HCT116 (cell line): ENCODE measurements around the gene SECISBP2L. TPM values are rescaled to one million over a fixed set of nuclear protein-coding genes. Genes with fewer than 3 reads are reported as not detected.

Experiments
- ATAC-seq: fragments of 200-7000 bp; cut with Tn5 transposase; 2 replicates; pipeline ENCODE4 v1.9.1; 2020; ENCODE audit warnings: mild to moderate bottlenecking, moderate library complexity
- BruUV-seq: library from RNA; stranded (reverse); fragments of 400-500 nt; replicated peaks from 2 replicates; lab custom pipeline; 2021; lab: Mats Ljungman, UMichigan
- CTCF ChIA-PET: fragments of 300-600 bp; sonication (Branson Sonifier 250); formaldehyde crosslinking; loops from one replicate; lab custom pipeline; 2021; ENCODE audit warnings: antibody characterized with exemption; lab: Charles Lee
- POLR2A ChIA-PET: fragments of 300-600, 350-600 bp; sonication (Branson Sonifier 250); formaldehyde crosslinking; loops from one replicate; lab custom pipeline; 2021; ENCODE audit warnings: antibody characterized with exemption; lab: Charles Lee
- RAD21 ChIA-PET, 2 experiments: fragments of 300-600 bp; sonication (Branson Sonifier 250); formaldehyde crosslinking; loops; one replicate each; lab custom pipeline; 2023; ENCODE audit warnings: low total read pairs in 2 of 2; ENCODE audit not compliant: uncharacterized antibody in 2 of 2, unreplicated experiment in 2 of 2, low non-redundant PET in 1 of 2; lab: Charles Lee
- DNase-seq: peaks from one replicate; pipeline ENCODE4 v3.0.0-alpha.2; 2010; ENCODE audit warnings: low read depth, low spot score
- H2AFZ ChIP-seq: fragments of 200-600 bp; shearing (Covaris generic), sonication (generic); 2 replicates; pipeline ENCODE4 v1.6.1; 2017; ENCODE audit warnings: low read depth, mixed run types, mixed read lengths, antibody characterized with exemption, low read length; ENCODE audit not compliant: poor library complexity, severe bottlenecking
- H3K27ac ChIP-seq: 2 replicates; pipeline ENCODE4 v1.5.1; 2012; ENCODE audit warnings: low read depth, low read length
- H3K27me3 ChIP-seq: fragments of 200-600 bp; sonication (generic); 2 replicates; pipeline ENCODE4 v1.6.1; 2016; ENCODE audit warnings: mixed run types, low read length, mixed read lengths; ENCODE audit not compliant: insufficient read depth
- H3K36me3 ChIP-seq, 2 experiments: fragments of 200-500 bp in 1 of 2; fragments of 200-600 bp in 1 of 2; sonication (Bioruptor generic) in 1 of 2; sonication (generic) in 1 of 2; 2 replicates each; pipeline versions ENCODE4 v1.5.1 to v1.6.1; 2014 to 2016; ENCODE audit warnings: low read length in 2 of 2, inconsistent platforms in 1 of 2, mixed read lengths in 1 of 2, mixed run types in 1 of 2; ENCODE audit not compliant: insufficient read depth in 2 of 2, control insufficient read depth in 1 of 2
- H3K4me1 ChIP-seq, 2 experiments: fragments of 200-600 bp in 1 of 2; sonication (generic) in 1 of 2; 2 replicates each; pipeline versions ENCODE4 v1.5.1 to v1.6.1; 2012 to 2017; ENCODE audit warnings: low read length in 2 of 2, inconsistent platforms in 1 of 2, mild to moderate bottlenecking in 1 of 2, mixed read lengths in 1 of 2, mixed run types in 1 of 2, moderate library complexity in 1 of 2; ENCODE audit not compliant: insufficient read depth in 2 of 2, control insufficient read depth in 1 of 2
- H3K4me2 ChIP-seq: fragments of 200-600 bp; sonication (generic); 2 replicates; pipeline ENCODE4 v1.6.1; 2017; ENCODE audit warnings: mixed run types, low read length, mixed read lengths
- H3K4me3 ChIP-seq, 2 experiments: fragments of 200-600 bp in 1 of 2; sonication (generic) in 1 of 2; replicated peaks in 1 of 2; 2 replicates each; pipeline ENCODE4 v1.5.1; 2011 to 2016; ENCODE audit warnings: low read length in 2 of 2, control low read depth in 1 of 2, low read depth in 1 of 2, mild to moderate bottlenecking in 1 of 2, mixed read lengths in 1 of 2, mixed run types in 1 of 2
- H3K79me2 ChIP-seq: fragments of 200-600 bp; sonication (generic); 2 replicates; pipeline ENCODE4 v1.6.1; 2017; ENCODE audit warnings: mild to moderate bottlenecking, mixed run types, low read length, moderate library complexity, mixed read lengths; ENCODE audit not compliant: insufficient read depth
- H3K9ac ChIP-seq: fragments of 200-600 bp; sonication (generic); 2 replicates; pipeline ENCODE4 v1.6.1; 2016; ENCODE audit warnings: low read length, mixed read lengths
- H3K9me2 ChIP-seq: fragments of 200-600 bp; sonication (generic), shearing (Covaris generic); 2 replicates; pipeline ENCODE4 v1.6.1; 2017; ENCODE audit warnings: mixed run types, mild to moderate bottlenecking, moderate library complexity; ENCODE audit not compliant: insufficient read depth
- H3K9me3 ChIP-seq, 2 experiments: fragments of 200-500 bp in 1 of 2; fragments of 200-600 bp in 1 of 2; sonication (Bioruptor generic) in 1 of 2; sonication (generic) in 1 of 2; 2 replicates each; pipeline ENCODE4 v1.6.1; 2014 to 2017; ENCODE audit warnings: low read length in 2 of 2, mixed read lengths in 2 of 2, inconsistent platforms in 1 of 2, low read depth in 1 of 2, mild to moderate bottlenecking in 1 of 2, mixed run types in 1 of 2, moderate library complexity in 1 of 2; ENCODE audit not compliant: control insufficient read depth in 1 of 2, insufficient read depth in 1 of 2
- H4K20me1 ChIP-seq: fragments of 200-600 bp; sonication (generic), shearing (Covaris generic); 2 replicates; pipeline ENCODE4 v1.6.1; 2017; ENCODE audit warnings: mixed run types, mild to moderate bottlenecking, moderate library complexity; ENCODE audit not compliant: insufficient read depth
- ELF1 ChIP-seq: IDR thresholded peaks from 2 replicates; pipeline ENCODE4 v1.6.1; 2012; ENCODE audit warnings: low read depth, borderline replicate concordance
- EZH2phosphoT487 ChIP-seq: fragments of 200-600 bp; IDR thresholded peaks from 2 replicates; pipeline ENCODE4 v1.6.1; 2018; ENCODE audit warnings: antibody characterized with exemption, borderline replicate concordance
- FOSL1 ChIP-seq: IDR thresholded peaks from 2 replicates; pipeline ENCODE4 v1.6.1; 2012; ENCODE audit warnings: low read depth
- JUND ChIP-seq: IDR thresholded peaks from 2 replicates; pipeline ENCODE4 v1.6.1; 2012
- POLR2A ChIP-seq: IDR thresholded peaks from 2 replicates; pipeline ENCODE4 v1.7.0; 2011; ENCODE audit warnings: borderline replicate concordance; ENCODE audit not compliant: insufficient read depth, insufficient read length; ENCODE audit errors: extremely low read depth
- POLR2AphosphoS5 ChIP-seq: IDR thresholded peaks from 2 replicates; pipeline ENCODE4 v1.6.1; 2011; ENCODE audit warnings: mild to moderate bottlenecking, low read depth, low read length, moderate library complexity
- SIN3A ChIP-seq: IDR thresholded peaks from 2 replicates; pipeline ENCODE4 v1.6.1; 2012; ENCODE audit warnings: low read depth
- SP1 ChIP-seq: IDR thresholded peaks from 2 replicates; pipeline ENCODE4 v1.6.1; 2012; ENCODE audit warnings: low read depth
- SRF ChIP-seq: IDR thresholded peaks from 2 replicates; pipeline ENCODE4 v1.6.1; 2012; ENCODE audit warnings: low read depth
- TCF7L2 ChIP-seq: IDR thresholded peaks from 2 replicates; pipeline ENCODE4 v1.7.0; 2011; ENCODE audit warnings: borderline replicate concordance, inconsistent platforms; ENCODE audit not compliant: insufficient read depth, insufficient read length; ENCODE audit errors: extremely low read depth
- YY1 ChIP-seq: IDR thresholded peaks from 2 replicates; pipeline ENCODE4 v1.6.1; 2011; ENCODE audit warnings: low read length, low read depth, moderate library complexity, mild to moderate bottlenecking; ENCODE audit not compliant: insufficient replicate concordance; ENCODE audit errors: extremely low read depth
- ZFX ChIP-seq: fragments of 450-650 bp; IDR thresholded peaks from 2 replicates; pipeline ENCODE4 v1.6.1; 2017
- ZNF274 ChIP-seq: fragments of 200-500 bp; sonication (Bioruptor generic); IDR thresholded peaks from 2 replicates; pipeline ENCODE4 v1.6.1; 2014; ENCODE audit warnings: mild to moderate bottlenecking, low read depth, low read length, inconsistent platforms
- intact Hi-C: fragments of 100-400 bp; cut with micrococcal nuclease; formaldehyde crosslinking; loops from 2 replicates; pipeline ENCODE4 v1.10.0; 2022
- total RNA-seq: library from RNA; stranded (reverse); gene quantifications from one replicate; pipeline ENCODE4 v1.2.1, GENCODE V29; 2021; ENCODE audit not compliant: unreplicated experiment
- TF ChIP-seq, protein P1 (sequence below), 3 experiments: fragments of 200-600 bp in 1 of 3; sonication (generic) in 1 of 3; IDR thresholded peaks in 2 of 3; conservative IDR thresholded peaks in 1 of 3; 2 replicates each; pipeline ENCODE4 v1.5.1; 2012 to 2017; ENCODE audit warnings: low read depth in 2 of 3, low read length in 2 of 3, antibody characterized with exemption in 1 of 3, borderline replicate concordance in 1 of 3, control low read depth in 1 of 3, mild to moderate bottlenecking in 1 of 3, mixed read lengths in 1 of 3, mixed run types in 1 of 3, moderate library complexity in 1 of 3; ENCODE audit not compliant: insufficient read depth in 1 of 3
- TF ChIP-seq, protein P2 (sequence below): IDR thresholded peaks from 2 replicates; pipeline ENCODE4 v1.6.1; 2012

Gene SECISBP2L
- total RNA-seq, 1 experiment from 2014 or later, result 22.9 TPM

DNA sequence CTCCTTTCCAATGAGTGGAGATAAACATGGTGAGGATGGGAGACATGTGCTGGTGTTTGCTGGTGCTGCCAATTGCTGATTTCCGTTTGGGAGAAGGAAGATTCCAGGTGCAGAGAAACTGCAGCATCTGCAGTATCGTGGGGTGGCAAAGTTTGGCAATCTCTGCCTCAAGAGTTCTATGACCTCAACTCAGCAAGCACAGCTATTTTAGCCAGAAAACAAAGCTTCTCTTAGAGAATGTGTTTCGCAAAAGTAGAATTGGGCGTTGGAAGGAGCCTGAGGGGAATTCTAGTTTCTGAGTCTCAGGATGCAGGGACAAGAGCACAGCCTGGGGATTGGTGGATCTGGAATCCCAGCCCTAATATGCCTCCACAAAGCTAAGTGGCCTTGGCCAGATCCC is 64.3 kb downstream of the SECISBP2L start (continued):
- TF ChIP-seq, protein P1, sequence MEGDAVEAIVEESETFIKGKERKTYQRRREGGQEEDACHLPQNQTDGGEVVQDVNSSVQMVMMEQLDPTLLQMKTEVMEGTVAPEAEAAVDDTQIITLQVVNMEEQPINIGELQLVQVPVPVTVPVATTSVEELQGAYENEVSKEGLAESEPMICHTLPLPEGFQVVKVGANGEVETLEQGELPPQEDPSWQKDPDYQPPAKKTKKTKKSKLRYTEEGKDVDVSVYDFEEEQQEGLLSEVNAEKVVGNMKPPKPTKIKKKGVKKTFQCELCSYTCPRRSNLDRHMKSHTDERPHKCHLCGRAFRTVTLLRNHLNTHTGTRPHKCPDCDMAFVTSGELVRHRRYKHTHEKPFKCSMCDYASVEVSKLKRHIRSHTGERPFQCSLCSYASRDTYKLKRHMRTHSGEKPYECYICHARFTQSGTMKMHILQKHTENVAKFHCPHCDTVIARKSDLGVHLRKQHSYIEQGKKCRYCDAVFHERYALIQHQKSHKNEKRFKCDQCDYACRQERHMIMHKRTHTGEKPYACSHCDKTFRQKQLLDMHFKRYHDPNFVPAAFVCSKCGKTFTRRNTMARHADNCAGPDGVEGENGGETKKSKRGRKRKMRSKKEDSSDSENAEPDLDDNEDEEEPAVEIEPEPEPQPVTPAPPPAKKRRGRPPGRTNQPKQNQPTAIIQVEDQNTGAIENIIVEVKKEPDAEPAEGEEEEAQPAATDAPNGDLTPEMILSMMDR (IDR thresholded peaks at IDR 0.05 in 2 of 3, conservative IDR thresholded peaks at IDR 0.05 in 1 of 3; ENCODE audit: borderline replicate concordance in 1 of 3, insufficient read depth in 1 of 3, low read depth in 2 of 3, low read length in 2 of 3), result no peak
- TF ChIP-seq, protein P2, sequence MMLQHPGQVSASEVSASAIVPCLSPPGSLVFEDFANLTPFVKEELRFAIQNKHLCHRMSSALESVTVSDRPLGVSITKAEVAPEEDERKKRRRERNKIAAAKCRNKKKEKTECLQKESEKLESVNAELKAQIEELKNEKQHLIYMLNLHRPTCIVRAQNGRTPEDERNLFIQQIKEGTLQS, result no peak
- no peak for TF ChIP-seq POLR2AphosphoS5

DNA sequence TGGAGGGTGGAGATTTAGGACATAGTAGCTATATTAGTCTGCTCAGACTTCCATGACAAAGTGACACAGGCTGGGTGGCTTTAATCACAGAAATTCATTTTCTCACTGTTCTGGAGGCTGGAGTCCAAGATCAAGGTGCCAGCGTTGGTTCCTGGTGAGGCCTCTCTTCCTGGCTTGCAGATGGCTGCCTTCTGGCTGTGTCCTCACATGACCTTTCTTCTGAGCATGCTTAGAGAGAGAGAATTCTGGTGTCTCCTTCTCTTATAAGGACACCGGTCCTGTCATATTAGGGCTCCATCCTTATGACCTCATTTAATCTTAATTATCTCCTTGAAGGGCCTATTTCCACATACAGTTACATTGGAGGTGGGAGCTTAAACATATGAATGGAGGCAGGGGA is 67.6 kb downstream of the SECISBP2L start:
- Histone ChIP-seq H2AFZ (peak overlapping the region; percentile 36), H3K27me3 (no peaks in the 10 kb centered on the region), H3K4me1 (peaks cover 5 to 14% of the 10 kb centered on the region in 2 experiments; a peak in 3 of 4 replicates), H4K20me1 (no peaks in the 10 kb centered on the region), H3K79me2 (no peaks in the 10 kb centered on the region), H3K9ac (no peak overlapping the region), H3K9me2 (no peaks in the 10 kb centered on the region), H3K4me3 (no peak overlapping the region), H3K4me2 (no peak overlapping the region), H3K27ac (no peak overlapping the region), H3K36me3 (no peaks in the 10 kb centered on the region), H3K9me3 (no peaks in the 10 kb centered on the region)
- BruUV-seq, result no TSS peak
- no peak for TF ChIP-seq ZFX
- TF ChIP-seq SIN3A, result no peak
- no peak for TF ChIP-seq SP1
- no peak for TF ChIP-seq TCF7L2
- no peak for TF ChIP-seq ZNF274
- TF ChIP-seq YY1, result no peak
- TF ChIP-seq EZH2phosphoT487, result no peak
- no peak for TF ChIP-seq JUND
- TF ChIP-seq ELF1, result no peak
- TF ChIP-seq POLR2A, result no peak
- TF ChIP-seq FOSL1, result no peak
- no peak for TF ChIP-seq POLR2AphosphoS5
- no peak for TF ChIP-seq SRF
- ChIA-PET POLR2A (no interaction called here), CTCF (interaction anchor here (7.0 kb wide), 1 partner anchor 13 kb away, joined by 68 read pairs; the partner anchor contains the start of gene SHC4), RAD21 (no interaction called here)
- DNase-seq (no peak), ATAC-seq (no peak)
- intact Hi-C loops, result no loop called here
